ENCODE data around the gene ANKRD33. TPM values are rescaled to one million over a fixed set of nuclear protein-coding genes. Genes with fewer than 3 reads are reported as not detected.

The ANKRD33 gene
- total and polyA plus RNA-seq, 2 of the 4 experiments (the other 2 are of a cell fraction), result under 0.01 to 0.03 TPM

- TF ChIP-seq MXI1 (IDR thresholded peaks at IDR 0.05; ENCODE audit: borderline replicate concordance, low read depth, low read length), result no peak
Observed at GRCh38 chr12:51848841-51849735, 38.8 kb upstream of the ANKRD33 start (continued).

DNA sequence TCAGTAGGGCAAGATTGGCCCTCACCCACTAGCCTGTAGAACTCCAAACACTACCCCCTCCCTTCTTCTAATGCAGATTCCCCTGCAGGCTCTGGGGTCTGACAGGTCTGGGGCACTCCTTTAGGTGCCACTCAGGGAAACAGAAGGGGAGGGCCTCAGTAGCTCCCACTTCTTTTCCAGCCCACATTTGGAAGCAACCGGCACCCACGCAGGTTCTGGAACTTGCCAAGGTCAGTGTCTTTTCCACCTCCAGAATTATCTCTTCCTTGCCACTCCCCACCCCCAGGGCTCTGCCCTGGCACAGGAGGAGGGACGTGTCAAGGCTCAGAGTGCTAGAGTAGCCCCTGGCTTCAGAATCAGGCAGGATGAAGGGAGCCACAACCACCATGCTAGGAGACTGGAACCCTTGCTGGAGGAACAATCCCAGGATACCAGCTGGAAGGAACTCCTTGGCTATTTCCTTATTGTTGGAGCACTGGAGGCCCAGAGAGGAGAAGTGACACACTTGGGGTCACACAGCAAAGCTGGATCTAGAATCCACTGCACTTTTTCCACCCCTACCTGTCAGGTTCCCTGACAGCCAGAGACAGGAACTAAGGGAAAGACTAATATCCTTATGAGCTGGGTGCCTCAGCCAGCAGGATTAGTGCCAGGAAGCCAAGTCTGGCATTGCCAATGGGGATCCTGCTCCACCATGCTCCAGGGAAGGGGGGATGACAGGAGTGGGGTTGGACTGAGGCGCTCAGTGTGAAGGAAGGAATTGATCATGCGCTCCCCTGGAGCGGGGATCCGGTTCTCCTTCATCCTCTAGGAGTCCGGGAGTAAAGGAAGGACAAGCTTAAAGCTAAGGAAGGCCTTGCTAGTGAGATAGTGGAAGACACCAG lies 37.6 kb upstream of the ANKRD33 start:
- intact Hi-C loops (cut with micrococcal nuclease), result no loop called here
- ChIA-PET CTCF (no interaction called here), POLR2A (ENCODE audit: unreplicated experiment) (no interaction called here)
- Histone ChIP-seq H3K56ac (ENCODE audit: extremely low read depth, insufficient read depth, low read length) (no peak overlapping the region), H3K23ac (ENCODE audit: low read depth, low read length) (peak overlapping the region; percentile 59; the same call in 1 of the 2 replicates), H3K9ac (ENCODE audit: low read depth, low read length) (no peak overlapping the region), H3K9me1 (ENCODE audit: insufficient read depth, low read length) (peaks cover 3% of the 10 kb centered on the region; the same call in 1 of the 2 replicates), H3K4ac (ENCODE audit: low read depth, low read length) (no peak overlapping the region), H2AFZ (replicated peaks; ENCODE audit: low read length, poor library complexity) (no peak overlapping the region), H2BK120ac (ENCODE audit: low read depth, low read length) (no peak overlapping the region), H2BK20ac (ENCODE audit: low read depth, low read length) (no peak overlapping the region), H3K4me2 (ENCODE audit: low read depth, low read length) (no peak overlapping the region), H3K4me1 (ENCODE audit: control insufficient read depth, insufficient read depth, low read length) (no peaks in the 10 kb centered on the region), H3K27me3 (ENCODE audit: control insufficient read depth, insufficient read depth, low read length) (peaks cover 44% of the 10 kb centered on the region), H4K5ac (ENCODE audit: low read depth, low read length) (no peak overlapping the region), H3K27ac (ENCODE audit: insufficient read depth, low read length) (no peak overlapping the region), H3K9me3 (ENCODE audit: control insufficient read depth, insufficient read depth, low read length) (no peaks in the 10 kb centered on the region), H2AK9ac (replicated peaks; ENCODE audit: low read depth, low read length, poor library complexity) (no peak overlapping the region), H4K91ac (ENCODE audit: insufficient read depth, low read depth, low read length) (no peak overlapping the region), H3K14ac (replicated peaks; ENCODE audit: low read depth, low read length) (no peak overlapping the region), H3K4me3 (ENCODE audit: insufficient read depth, low read depth, low read length) (no peak overlapping the region), H3K36me3 (ENCODE audit: control insufficient read depth, insufficient read depth, low read length) (no peaks in the 10 kb centered on the region), H2AK5ac (ENCODE audit: low read depth, low read length) (no peak overlapping the region; the same call in 1 of the 2 replicates), H2BK5ac (ENCODE audit: low read depth, low read length, poor library complexity, severe bottlenecking) (no peak overlapping the region), H4K20me1 (ENCODE audit: insufficient read depth, low read length) (no peaks in the 10 kb centered on the region), H3K18ac (ENCODE audit: low read depth, low read length) (no peak overlapping the region), H2BK15ac (ENCODE audit: low read depth, low read length) (no peak overlapping the region), H4K8ac (ENCODE audit: low read depth in 2 of 2, low read length in 2 of 2) (no peak overlapping the region), H3K79me1 (ENCODE audit: low read depth in 1 of 2, low read length in 2 of 2) (no peaks in the 10 kb centered on the region)
- no peak for ATAC-seq (ENCODE audit: low read depth)
- WGBS, 2 experiments (ENCODE audit: extremely low coverage in 2 of 2, insufficient read length in 1 of 2), result no CpG with 5 or more reads among the region's 8 CpGs
- dilution Hi-C loops (cut with HindIII; ENCODE audit: low sequenced_read_pairs, unreplicated experiment), result loop anchor here (25.0 kb wide), 1 partner anchor 112 kb away; the partner anchor contains the start of gene ACVR1B
- no peak for DNase-seq
- TF ChIP-seq FOS (IDR thresholded peaks at IDR 0.05; ENCODE audit: low read depth, low read length) (no peak), POLR2A (IDR thresholded peaks at IDR 0.05; ENCODE audit: low read depth, low read length) (no peak), CTCF (conservative IDR thresholded peaks at IDR 0.05; ENCODE audit: low read depth, low read length) (no peak), SMC3 (IDR thresholded peaks at IDR 0.05; ENCODE audit: low read depth, low read length) (no peak), RFX5 (IDR thresholded peaks at IDR 0.05; ENCODE audit: low read depth, low read length) (no peak), NFE2L2 (IDR thresholded peaks at IDR 0.05; ENCODE audit: low read depth, low read length) (no peak), CHD1 (IDR thresholded peaks at IDR 0.05; ENCODE audit: low read depth, low read length) (no peak), RCOR1 (IDR thresholded peaks at IDR 0.05; ENCODE audit: insufficient replicate concordance, low read length) (no peak), BHLHE40 (IDR thresholded peaks at IDR 0.05; ENCODE audit: low read depth, low read length) (no peak)
- in situ Hi-C loops (cut with MboI; ENCODE audit: low sequenced_read_pairs), result no loop called here
- no TSS peak for BruUV-seq (replicated peaks)

All from IMR-90 (cell line).